ENCODE data around the gene SHISA9. TPM values are rescaled to one million over a fixed set of nuclear protein-coding genes. Genes with fewer than 3 reads are reported as not detected.

SHISA9 gene
- total RNA-seq, 2 donors from 2014 or later = 0.08 to 0.24 TPM

GRCh38 chr16:12958366-12958765 lies 57.0 kb downstream of the SHISA9 start:
- Mint-ChIP-seq H3K36me3 (ENCODE audit: low read depth) (no peaks in the 10 kb centered on the region), H3K9me3 (peaks cover 4% of the 10 kb centered on the region), H3K27ac (no peak overlapping the region), H3K4me3 (no peak overlapping the region), H3K27me3 (peaks cover 5% of the 10 kb centered on the region), H3K4me1 (no peaks in the 10 kb centered on the region)
- ATAC-seq (replicated peaks) = no peak

GRCh38 chr16:12959072-12959471 lies 57.7 kb downstream of the SHISA9 start:
- H3K36me3 Mint-ChIP-seq (ENCODE audit: low read depth) = no peaks in the 10 kb centered on the region
- no peak overlapping the region for H3K27ac Mint-ChIP-seq
- no peak overlapping the region for H3K4me3 Mint-ChIP-seq
- peaks cover 4% of the 10 kb centered on the region for H3K9me3 Mint-ChIP-seq
- ATAC-seq (replicated peaks) = no peak
- no peaks in the 10 kb centered on the region for H3K4me1 Mint-ChIP-seq
- peaks cover 5% of the 10 kb centered on the region for H3K27me3 Mint-ChIP-seq

- no peaks in the 10 kb centered on the region for H3K36me3 Mint-ChIP-seq (ENCODE audit: low read depth)
- peaks cover 4% of the 10 kb centered on the region for H3K9me3 Mint-ChIP-seq
- no peak for ATAC-seq (replicated peaks)
- no peak overlapping the region for H3K27ac Mint-ChIP-seq
- no peaks in the 10 kb centered on the region for H3K4me1 Mint-ChIP-seq
- H3K27me3 Mint-ChIP-seq = no peaks in the 10 kb centered on the region
- no peak overlapping the region for H3K4me3 Mint-ChIP-seq
These were observed 60.2 kb downstream of the SHISA9 start for GRCh38 chr16:12961626-12962025.

GRCh38 chr16:12964461-12964860 lies 63.1 kb downstream of the SHISA9 start:
- Mint-ChIP-seq H3K9me3 (peaks cover 4% of the 10 kb centered on the region), H3K4me1 (no peaks in the 10 kb centered on the region), H3K27me3 (no peaks in the 10 kb centered on the region), H3K4me3 (no peak overlapping the region), H3K27ac (no peak overlapping the region), H3K36me3 (ENCODE audit: low read depth) (no peaks in the 10 kb centered on the region)
- ATAC-seq (replicated peaks) = no peak

- H3K27me3 Mint-ChIP-seq = no peaks in the 10 kb centered on the region
- H3K27ac Mint-ChIP-seq = no peak overlapping the region
- no peaks in the 10 kb centered on the region for H3K36me3 Mint-ChIP-seq (ENCODE audit: low read depth)
- no peak overlapping the region for H3K4me3 Mint-ChIP-seq
- peaks cover 4% of the 10 kb centered on the region for H3K9me3 Mint-ChIP-seq
- ATAC-seq (replicated peaks) = no peak
- H3K4me1 Mint-ChIP-seq = no peaks in the 10 kb centered on the region
These were observed 63.9 kb downstream of the SHISA9 start for GRCh38 chr16:12965274-12965804.

GRCh38 chr16:12971241-12971640 lies 69.8 kb downstream of the SHISA9 start:
- no peaks in the 10 kb centered on the region for H3K36me3 Mint-ChIP-seq (ENCODE audit: low read depth)
- H3K27ac Mint-ChIP-seq = no peak overlapping the region
- peaks cover under 1% of the 10 kb centered on the region for H3K27me3 Mint-ChIP-seq
- peaks cover under 1% of the 10 kb centered on the region for H3K9me3 Mint-ChIP-seq
- no peak overlapping the region for H3K4me3 Mint-ChIP-seq
- no peak for ATAC-seq (replicated peaks)
- no peaks in the 10 kb centered on the region for H3K4me1 Mint-ChIP-seq

- Mint-ChIP-seq H3K27ac (no peak overlapping the region), H3K4me3 (no peak overlapping the region), H3K4me1 (no peaks in the 10 kb centered on the region), H3K27me3 (peaks cover 4% of the 10 kb centered on the region), H3K36me3 (ENCODE audit: low read depth) (no peaks in the 10 kb centered on the region), H3K9me3 (peaks cover 5% of the 10 kb centered on the region)
- ATAC-seq (replicated peaks) = no peak
These were observed 70.8 kb downstream of the SHISA9 start for GRCh38 chr16:12972246-12972645.

- Mint-ChIP-seq H3K27me3 (peaks cover 4% of the 10 kb centered on the region), H3K9me3 (peaks cover 5% of the 10 kb centered on the region), H3K36me3 (ENCODE audit: low read depth) (no peaks in the 10 kb centered on the region), H3K27ac (no peak overlapping the region), H3K4me3 (no peak overlapping the region), H3K4me1 (no peaks in the 10 kb centered on the region)
- ATAC-seq (replicated peaks) = no peak
These were observed 74.4 kb downstream of the SHISA9 start for GRCh38 chr16:12975766-12976165.

GRCh38 chr16:12976496-12976895 lies 75.1 kb downstream of the SHISA9 start:
- no peak for ATAC-seq (replicated peaks)
- peaks cover 5% of the 10 kb centered on the region for H3K9me3 Mint-ChIP-seq
- H3K4me3 Mint-ChIP-seq = no peak overlapping the region
- H3K27me3 Mint-ChIP-seq = peaks cover 4% of the 10 kb centered on the region
- no peaks in the 10 kb centered on the region for H3K4me1 Mint-ChIP-seq
- no peaks in the 10 kb centered on the region for H3K36me3 Mint-ChIP-seq (ENCODE audit: low read depth)
- H3K27ac Mint-ChIP-seq = no peak overlapping the region

GRCh38 chr16:12976936-12977335 lies 75.5 kb downstream of the SHISA9 start:
- no peak for ATAC-seq (replicated peaks)
- no peak overlapping the region for H3K27ac Mint-ChIP-seq
- H3K9me3 Mint-ChIP-seq = peaks cover 5% of the 10 kb centered on the region
- H3K27me3 Mint-ChIP-seq = peaks cover 4% of the 10 kb centered on the region
- no peaks in the 10 kb centered on the region for H3K36me3 Mint-ChIP-seq (ENCODE audit: low read depth)
- no peaks in the 10 kb centered on the region for H3K4me1 Mint-ChIP-seq
- no peak overlapping the region for H3K4me3 Mint-ChIP-seq

GRCh38 chr16:12985516-12985915 lies 84.1 kb downstream of the SHISA9 start:
- no peaks in the 10 kb centered on the region for H3K36me3 Mint-ChIP-seq (ENCODE audit: low read depth)
- ATAC-seq (replicated peaks) = no peak
- H3K9me3 Mint-ChIP-seq = peaks cover 7% of the 10 kb centered on the region
- peaks cover 9% of the 10 kb centered on the region for H3K27me3 Mint-ChIP-seq
- H3K27ac Mint-ChIP-seq = no peak overlapping the region
- H3K4me3 Mint-ChIP-seq = no peak overlapping the region
- no peaks in the 10 kb centered on the region for H3K4me1 Mint-ChIP-seq

GRCh38 chr16:12988071-12988470 lies 86.7 kb downstream of the SHISA9 start:
- Mint-ChIP-seq H3K4me1 (no peaks in the 10 kb centered on the region), H3K9me3 (peaks cover 7% of the 10 kb centered on the region), H3K27me3 (peaks cover 9% of the 10 kb centered on the region), H3K36me3 (ENCODE audit: low read depth) (no peaks in the 10 kb centered on the region), H3K4me3 (no peak overlapping the region), H3K27ac (no peak overlapping the region)
- ATAC-seq (replicated peaks) = no peak

- H3K4me1 Mint-ChIP-seq = no peaks in the 10 kb centered on the region
- no peaks in the 10 kb centered on the region for H3K36me3 Mint-ChIP-seq (ENCODE audit: low read depth)
- H3K4me3 Mint-ChIP-seq = no peak overlapping the region
- ATAC-seq (replicated peaks) = no peak
- H3K9me3 Mint-ChIP-seq = peaks cover 3% of the 10 kb centered on the region
- peaks cover 9% of the 10 kb centered on the region for H3K27me3 Mint-ChIP-seq
- H3K27ac Mint-ChIP-seq = no peak overlapping the region
These were observed 90.7 kb downstream of the SHISA9 start for GRCh38 chr16:12992066-12992465.

GRCh38 chr16:12994402-12994801 lies 93.0 kb downstream of the SHISA9 start:
- Mint-ChIP-seq H3K9me3 (no peaks in the 10 kb centered on the region), H3K27me3 (peaks cover 7% of the 10 kb centered on the region), H3K27ac (no peak overlapping the region), H3K4me3 (no peak overlapping the region), H3K36me3 (ENCODE audit: low read depth) (no peaks in the 10 kb centered on the region), H3K4me1 (no peaks in the 10 kb centered on the region)
- no peak for ATAC-seq (replicated peaks)

GRCh38 chr16:12995721-12996372 lies 94.4 kb downstream of the SHISA9 start:
- Mint-ChIP-seq H3K4me3 (no peak overlapping the region), H3K36me3 (ENCODE audit: low read depth) (no peaks in the 10 kb centered on the region), H3K4me1 (no peaks in the 10 kb centered on the region), H3K27ac (no peak overlapping the region), H3K9me3 (no peaks in the 10 kb centered on the region), H3K27me3 (peaks cover 7% of the 10 kb centered on the region)
- no peak for ATAC-seq (replicated peaks)
